Lung (tissue), 12 donors: ENCODE measurements around the gene RHEB. TPM values are rescaled to one million over a fixed set of nuclear protein-coding genes. Genes with fewer than 3 reads are reported as not detected.

Experiments used
- ATAC-seq: fragments of 200-7000 bp; cut with Tn5 transposase; one replicate; pipeline ENCODE4 v1.9.1; 2020; ENCODE audit warnings: moderate number of reproducible peaks; ENCODE audit not compliant: insufficient read depth, low FRiP score
- DNase-seq, 3 donors: peaks; one replicate each; pipeline ENCODE4 v3.0.0-alpha.2; 2013 to 2017
- H3K27ac ChIP-seq, 2 donors: one replicate each; pipeline ENCODE4 v1.5.1; 2013; ENCODE audit warnings: mild to moderate bottlenecking in 2 of 2, moderate library complexity in 2 of 2, control low read depth in 1 of 2, inconsistent platforms in 1 of 2, low read depth in 1 of 2, low read length in 1 of 2
- H3K27me3 ChIP-seq, 3 donors: one replicate each; pipeline ENCODE4 v1.5.1; 2013; ENCODE audit warnings: low read length in 2 of 3; ENCODE audit not compliant: control insufficient read depth in 3 of 3, insufficient read depth in 3 of 3
- H3K36me3 ChIP-seq, 4 donors: one replicate each; pipeline ENCODE4 v1.5.1; 2013; ENCODE audit warnings: low read length in 4 of 4, mild to moderate bottlenecking in 1 of 4, moderate library complexity in 1 of 4; ENCODE audit not compliant: control insufficient read depth in 4 of 4, insufficient read depth in 4 of 4
- H3K4me1 ChIP-seq, 5 donors: one replicate each; pipeline ENCODE4 v1.5.1; 2013; ENCODE audit warnings: low read length in 5 of 5, mild to moderate bottlenecking in 2 of 5, moderate library complexity in 1 of 5; ENCODE audit not compliant: control insufficient read depth in 5 of 5, insufficient read depth in 5 of 5
- H3K4me3 ChIP-seq: one replicate; pipeline ENCODE4 v1.5.1; 2013; ENCODE audit warnings: mild to moderate bottlenecking, control low read depth, moderate library complexity
- H3K9ac ChIP-seq, 2 donors: one replicate each; pipeline ENCODE4 v1.5.1; 2013; ENCODE audit warnings: low read length in 2 of 2, control low read depth in 1 of 2; ENCODE audit not compliant: insufficient read depth in 1 of 2
- H3K9me3 ChIP-seq, 4 donors: one replicate each; pipeline ENCODE4 v1.5.1; 2013; ENCODE audit warnings: low read length in 3 of 4, mild to moderate bottlenecking in 1 of 4, moderate library complexity in 1 of 4; ENCODE audit not compliant: control insufficient read depth in 4 of 4, insufficient read depth in 3 of 4
- WGBS, 2 donors: extraction: QIAGEN DNeasy Blood & Tissue Kit; methylation state at CpG; one replicate each; pipeline ENCODE4 v1.1.7; 2013; 5-methylcytosine and 5-hydroxymethylcytosine counted together
- polyA plus RNA-seq, 2 donors: library from polyadenylated mRNA; stranded (reverse); fragments of 200-250 nt; gene quantifications; one replicate each; pipeline ENCODE4 v1.2.1, GENCODE V29; 2013
- total RNA-seq, 2 donors: library from RNA; depleted of rRNA in 1 of 2; stranded (reverse); fragments of >200 nt in 1 of 2; gene quantifications; one replicate each; pipeline ENCODE4 v1.2.1, GENCODE V29; 2014 to 2021
- TF ChIP-seq, protein P1 (sequence below): IDR thresholded peaks from 2 replicates; pipeline ENCODE4 v1.5.1; 2012; ENCODE audit warnings: mild to moderate bottlenecking; ENCODE audit errors: control extremely low read depth, extremely low read depth
- donor health status: control.
- donor health status: control.
- donor health status: Bipolar disorder and iron deficiency.
- donor health status: healthy.
- donor health status: DM: yes; HTN: yes; CAD: no.

RHEB gene
- total and polyA plus RNA-seq, 4 donors, result 65.6 to 117 (median 83.8) TPM

GRCh38 chr7:151461096-151461941 is 58.4 kb downstream of the RHEB start:
- 82 to 87% methylated on average over 6 of the region's 6 CpGs for WGBS, 2 donors
- ATAC-seq, result no peak
- no peaks in the 10 kb centered on the region for H3K27me3 ChIP-seq
- TF ChIP-seq, protein P1, sequence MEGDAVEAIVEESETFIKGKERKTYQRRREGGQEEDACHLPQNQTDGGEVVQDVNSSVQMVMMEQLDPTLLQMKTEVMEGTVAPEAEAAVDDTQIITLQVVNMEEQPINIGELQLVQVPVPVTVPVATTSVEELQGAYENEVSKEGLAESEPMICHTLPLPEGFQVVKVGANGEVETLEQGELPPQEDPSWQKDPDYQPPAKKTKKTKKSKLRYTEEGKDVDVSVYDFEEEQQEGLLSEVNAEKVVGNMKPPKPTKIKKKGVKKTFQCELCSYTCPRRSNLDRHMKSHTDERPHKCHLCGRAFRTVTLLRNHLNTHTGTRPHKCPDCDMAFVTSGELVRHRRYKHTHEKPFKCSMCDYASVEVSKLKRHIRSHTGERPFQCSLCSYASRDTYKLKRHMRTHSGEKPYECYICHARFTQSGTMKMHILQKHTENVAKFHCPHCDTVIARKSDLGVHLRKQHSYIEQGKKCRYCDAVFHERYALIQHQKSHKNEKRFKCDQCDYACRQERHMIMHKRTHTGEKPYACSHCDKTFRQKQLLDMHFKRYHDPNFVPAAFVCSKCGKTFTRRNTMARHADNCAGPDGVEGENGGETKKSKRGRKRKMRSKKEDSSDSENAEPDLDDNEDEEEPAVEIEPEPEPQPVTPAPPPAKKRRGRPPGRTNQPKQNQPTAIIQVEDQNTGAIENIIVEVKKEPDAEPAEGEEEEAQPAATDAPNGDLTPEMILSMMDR, result no peak
- no peak for DNase-seq
- H3K4me1 ChIP-seq, result peaks cover 0 to 17% (median 13%) of the 10 kb centered on the region in 5 donors
- peaks cover 0 to 7% (median under 1%) of the 10 kb centered on the region in 4 donors for H3K9me3 ChIP-seq
- H3K9ac ChIP-seq, result no peak overlapping the region
- H3K27ac ChIP-seq, result peak overlapping the region in 1 of 2 donors; percentile 78
- peaks cover 4 to 17% (median 13%) of the 10 kb centered on the region in 4 donors for H3K36me3 ChIP-seq
- H3K4me3 ChIP-seq, result no peak overlapping the region

GRCh38 chr7:151460474-151460855 is 59.2 kb downstream of the RHEB start:
- 71 to 77% methylated on average over 10 of the region's 10 CpGs for WGBS, 2 donors
- TF ChIP-seq, protein P1, result no peak
- Histone ChIP-seq H3K36me3 (peaks cover 2 to 12% (median 10%) of the 10 kb centered on the region in 4 donors), H3K9ac (peak overlapping the region in 1 of 2 donors; percentile 36), H3K4me3 (no peak overlapping the region), H3K9me3 (peaks cover 0 to 7% (median under 1%) of the 10 kb centered on the region in 4 donors), H3K4me1 (peaks cover 0 to 17% (median 13%) of the 10 kb centered on the region in 5 donors), H3K27ac (peak overlapping the region; percentile 63 to 78), H3K27me3 (no peaks in the 10 kb centered on the region)
- no peak for ATAC-seq
- DNase-seq, result no peak

GRCh38 chr7:151459726-151460473 is 59.8 kb downstream of the RHEB start:
- Histone ChIP-seq H3K4me1 (peaks cover 0 to 17% (median 13%) of the 10 kb centered on the region in 5 donors), H3K27me3 (no peaks in the 10 kb centered on the region), H3K4me3 (no peak overlapping the region), H3K9me3 (peaks cover 0 to 7% (median under 1%) of the 10 kb centered on the region in 4 donors), H3K9ac (peak overlapping the region in 1 of 2 donors; percentile 36), H3K27ac (peak overlapping the region; percentile 63 to 78), H3K36me3 (peaks cover 0 to 8% (median 5%) of the 10 kb centered on the region in 4 donors)
- ATAC-seq, result peak; percentile 81
- TF ChIP-seq, protein P1, result no peak
- 15 to 30% methylated on average over 25 of the region's 25 CpGs for WGBS, 2 donors
- DNase-seq, result peak; percentile 88 to 92 (median 90)
